ENCODE results near the gene SPINT3.

GRCh38 chr20:45467172-45467571, 48.2 kb downstream of the SPINT3 start:
- TF ChIP-seq CTCF (IDR thresholded peaks at IDR 0.05) (no peak), HOXA7 (CRISPR knock-in tag; IDR thresholded peaks at IDR 0.05) (no peak), EP300 (IDR thresholded peaks at IDR 0.05) (no peak), JUN (IDR thresholded peaks at IDR 0.05) (no peak), USF2 (IDR thresholded peaks at IDR 0.05) (no peak), KDM1A (IDR thresholded peaks at IDR 0.05; ENCODE audit: low read depth) (no peak), NR3C1 (IDR thresholded peaks at IDR 0.05) (no peak), POLR2A (IDR thresholded peaks at IDR 0.05; ENCODE audit: low read length) (no peak), MAX (IDR thresholded peaks at IDR 0.05) (no peak), ELK1 (IDR thresholded peaks at IDR 0.05; ENCODE audit: low read depth, low read length) (no peak), CBX8 (IDR thresholded peaks at IDR 0.05) (no peak)

Data from A549 (cell line).